Measurements from ENCODE around the gene SMIM41. TPM values are rescaled to one million over a fixed set of nuclear protein-coding genes. Genes with fewer than 3 reads are reported as not detected.

SMIM41 gene
- total RNA-seq, 1 donor from 2014 or later, result not detected

DNA sequence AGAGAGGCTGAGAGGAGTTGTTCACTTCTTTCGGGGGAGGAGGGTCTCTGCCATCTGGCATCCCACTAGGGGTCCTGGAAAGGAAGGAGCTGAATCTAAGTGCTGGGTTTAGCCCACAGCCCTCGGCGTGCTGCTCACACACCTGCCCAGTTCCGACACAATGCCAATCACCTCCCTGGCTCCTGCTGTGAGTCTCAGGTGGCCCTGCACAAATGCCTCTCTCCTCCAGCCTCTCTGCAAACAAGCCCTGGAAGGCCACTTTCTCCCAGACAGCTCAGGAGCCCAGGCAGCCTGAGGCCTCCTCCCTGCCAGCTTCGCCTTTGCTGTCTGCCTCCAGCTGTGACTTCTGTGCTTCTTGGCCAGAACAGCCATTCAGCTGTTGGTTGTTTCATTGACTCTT, 51.2 kb downstream of the SMIM41 start:
- Mint-ChIP-seq H3K4me3 (no peak overlapping the region), H3K36me3 (ENCODE audit: low read depth) (no peaks in the 10 kb centered on the region), H3K9me3 (no peaks in the 10 kb centered on the region), H3K27ac (ENCODE audit: unreplicated experiment) (no peak overlapping the region), H3K27me3 (ENCODE audit: low read depth) (peaks cover 3% of the 10 kb centered on the region), H3K4me1 (peaks cover 12% of the 10 kb centered on the region)
- TF ChIP-seq, protein P1, sequence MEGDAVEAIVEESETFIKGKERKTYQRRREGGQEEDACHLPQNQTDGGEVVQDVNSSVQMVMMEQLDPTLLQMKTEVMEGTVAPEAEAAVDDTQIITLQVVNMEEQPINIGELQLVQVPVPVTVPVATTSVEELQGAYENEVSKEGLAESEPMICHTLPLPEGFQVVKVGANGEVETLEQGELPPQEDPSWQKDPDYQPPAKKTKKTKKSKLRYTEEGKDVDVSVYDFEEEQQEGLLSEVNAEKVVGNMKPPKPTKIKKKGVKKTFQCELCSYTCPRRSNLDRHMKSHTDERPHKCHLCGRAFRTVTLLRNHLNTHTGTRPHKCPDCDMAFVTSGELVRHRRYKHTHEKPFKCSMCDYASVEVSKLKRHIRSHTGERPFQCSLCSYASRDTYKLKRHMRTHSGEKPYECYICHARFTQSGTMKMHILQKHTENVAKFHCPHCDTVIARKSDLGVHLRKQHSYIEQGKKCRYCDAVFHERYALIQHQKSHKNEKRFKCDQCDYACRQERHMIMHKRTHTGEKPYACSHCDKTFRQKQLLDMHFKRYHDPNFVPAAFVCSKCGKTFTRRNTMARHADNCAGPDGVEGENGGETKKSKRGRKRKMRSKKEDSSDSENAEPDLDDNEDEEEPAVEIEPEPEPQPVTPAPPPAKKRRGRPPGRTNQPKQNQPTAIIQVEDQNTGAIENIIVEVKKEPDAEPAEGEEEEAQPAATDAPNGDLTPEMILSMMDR (conservative IDR thresholded peaks at IDR 0.05), result no peak
- DNase-seq (ENCODE audit: low read depth, low spot score), result no peak

DNA sequence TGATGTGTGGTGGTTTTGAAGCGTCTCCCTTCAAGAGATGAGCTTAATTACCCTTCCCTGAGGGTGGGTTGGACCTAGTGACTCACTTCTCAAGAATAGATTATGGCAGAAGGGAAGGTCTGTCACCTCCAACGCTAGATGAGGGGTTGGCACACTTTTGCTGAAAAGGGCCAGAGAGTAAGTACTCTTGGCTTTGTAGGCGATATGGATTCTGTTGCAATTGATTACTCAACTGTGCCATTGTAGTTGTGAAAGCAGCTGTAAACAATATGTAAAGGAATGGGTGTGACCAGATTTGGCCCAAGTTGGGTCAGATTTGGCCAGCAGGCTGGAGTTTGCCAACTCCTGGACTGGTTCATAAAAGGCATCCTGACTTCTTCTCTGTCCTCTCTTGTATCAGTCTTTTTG, 53.3 kb downstream of the SMIM41 start:
- no peak overlapping the region for H3K27ac Mint-ChIP-seq (ENCODE audit: unreplicated experiment)
- H3K9me3 Mint-ChIP-seq, result no peaks in the 10 kb centered on the region
- peaks cover 3% of the 10 kb centered on the region for H3K27me3 Mint-ChIP-seq (ENCODE audit: low read depth)
- no peaks in the 10 kb centered on the region for H3K36me3 Mint-ChIP-seq (ENCODE audit: low read depth)
- TF ChIP-seq, protein P1 (conservative IDR thresholded peaks at IDR 0.05), result no peak
- H3K4me1 Mint-ChIP-seq, result no peaks in the 10 kb centered on the region
- no peak overlapping the region for H3K4me3 Mint-ChIP-seq
- DNase-seq (ENCODE audit: low read depth, low spot score), result no peak

DNA sequence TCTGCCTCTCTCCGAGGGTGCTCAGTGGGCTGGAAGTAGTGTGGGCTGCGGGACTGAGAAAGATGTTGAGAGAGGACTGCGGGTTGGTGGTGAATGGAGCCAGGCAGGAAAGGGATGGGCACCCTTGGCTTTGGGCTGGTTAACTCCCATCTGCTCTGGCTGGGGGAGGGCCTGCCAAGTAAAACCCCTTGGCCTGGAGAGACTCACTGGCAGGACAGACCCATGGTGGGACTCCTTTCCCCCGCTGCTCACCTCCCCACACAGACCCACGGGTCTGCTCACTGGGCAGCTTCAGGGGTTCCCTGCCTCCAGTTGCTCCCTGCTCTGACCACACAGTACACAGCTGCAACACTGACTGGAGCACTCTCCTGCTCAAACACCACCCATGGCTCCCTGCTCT, 58.2 kb downstream of the SMIM41 start:
- Mint-ChIP-seq H3K9me3 (no peaks in the 10 kb centered on the region), H3K27me3 (ENCODE audit: low read depth) (no peaks in the 10 kb centered on the region), H3K4me1 (peaks cover 27% of the 10 kb centered on the region), H3K36me3 (ENCODE audit: low read depth) (no peaks in the 10 kb centered on the region), H3K4me3 (no peak overlapping the region), H3K27ac (ENCODE audit: unreplicated experiment) (no peak overlapping the region)
- no peak for DNase-seq (ENCODE audit: low read depth, low spot score)
- TF ChIP-seq, protein P1 (conservative IDR thresholded peaks at IDR 0.05), result no peak

DNA sequence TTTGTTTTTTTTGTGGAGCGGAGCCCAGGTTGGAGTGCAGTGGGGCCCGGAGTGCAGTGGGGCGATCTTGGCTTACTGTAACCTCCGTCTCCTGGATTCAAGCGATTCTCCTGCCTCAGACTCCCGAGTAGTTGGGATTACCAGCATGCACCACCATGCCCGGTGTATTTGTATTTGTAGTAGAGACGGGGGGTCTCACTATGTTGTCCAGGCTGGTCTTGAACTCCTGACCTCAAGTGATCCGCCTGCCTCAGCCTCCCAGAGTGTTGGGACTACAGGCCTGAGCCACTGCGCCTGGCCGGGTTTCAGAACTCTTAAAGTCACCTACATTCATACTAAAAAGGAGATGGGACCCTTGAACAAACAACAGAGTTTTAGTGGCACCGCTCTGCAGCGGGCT, 59.6 kb downstream of the SMIM41 start:
- Mint-ChIP-seq H3K4me3 (no peak overlapping the region), H3K36me3 (ENCODE audit: low read depth) (no peaks in the 10 kb centered on the region), H3K27me3 (ENCODE audit: low read depth) (no peaks in the 10 kb centered on the region), H3K27ac (ENCODE audit: unreplicated experiment) (no peak overlapping the region), H3K4me1 (peaks cover 27% of the 10 kb centered on the region), H3K9me3 (no peaks in the 10 kb centered on the region)
- DNase-seq (ENCODE audit: low read depth, low spot score), result no peak
- TF ChIP-seq, protein P1 (conservative IDR thresholded peaks at IDR 0.05), result no peak

DNA sequence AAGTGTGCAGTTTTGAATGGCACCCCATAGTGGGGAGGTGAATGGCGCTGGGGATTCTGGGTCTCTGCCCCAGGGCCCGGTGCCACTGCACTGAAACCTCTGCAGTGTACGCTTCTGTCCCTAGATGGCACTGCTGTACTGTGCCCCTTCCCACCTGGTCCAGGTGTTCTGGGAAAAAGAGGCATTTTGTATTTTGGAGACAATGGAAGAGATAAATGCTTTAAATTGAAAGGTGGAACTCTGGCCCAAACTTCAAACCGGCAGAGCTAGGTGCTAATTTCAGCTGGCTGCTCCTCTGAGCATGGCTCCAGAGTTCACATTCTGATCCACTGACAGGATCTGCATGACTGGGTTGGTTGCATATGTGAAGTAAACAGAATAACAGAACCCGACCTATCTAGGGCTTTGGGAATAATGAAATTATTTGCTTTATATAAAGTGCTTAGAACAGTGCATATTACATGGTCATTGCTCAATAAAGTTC, 60.1 kb downstream of the SMIM41 start:
- DNase-seq (ENCODE audit: low read depth, low spot score), result no peak
- Mint-ChIP-seq H3K4me3 (no peak overlapping the region), H3K27me3 (ENCODE audit: low read depth) (no peaks in the 10 kb centered on the region), H3K4me1 (peaks cover 27% of the 10 kb centered on the region), H3K36me3 (ENCODE audit: low read depth) (no peaks in the 10 kb centered on the region), H3K27ac (ENCODE audit: unreplicated experiment) (no peak overlapping the region), H3K9me3 (no peaks in the 10 kb centered on the region)
- TF ChIP-seq, protein P1 (conservative IDR thresholded peaks at IDR 0.05), result peak; percentile 84

DNA sequence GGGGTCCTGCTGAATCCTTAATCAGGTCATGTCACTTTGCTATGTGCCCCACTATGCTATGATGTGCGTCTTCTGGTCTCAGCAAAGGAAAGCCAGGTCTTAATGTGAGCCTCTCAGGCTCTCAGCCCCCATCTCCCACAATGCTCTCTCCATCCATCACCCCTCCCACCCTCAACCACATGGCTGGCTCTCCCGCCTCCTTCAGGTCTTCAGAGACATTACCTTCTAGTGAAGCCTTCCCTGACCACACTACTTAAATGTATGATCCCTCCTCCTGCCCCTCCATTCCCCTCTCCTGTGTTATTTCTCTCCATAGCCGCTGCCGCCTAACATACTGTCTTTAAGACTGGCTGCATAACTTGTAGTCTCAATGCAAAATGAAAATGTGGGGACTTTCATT, 61.8 kb downstream of the SMIM41 start:
- no peak overlapping the region for H3K4me3 Mint-ChIP-seq
- DNase-seq (ENCODE audit: low read depth, low spot score), result no peak

More for the DNA sequence above, 61.8 kb downstream of the SMIM41 start:
- peak overlapping the region; percentile 13 for H3K27ac Mint-ChIP-seq (ENCODE audit: unreplicated experiment)
- peaks cover 35% of the 10 kb centered on the region for H3K4me1 Mint-ChIP-seq
- TF ChIP-seq, protein P1 (conservative IDR thresholded peaks at IDR 0.05), result no peak
- no peaks in the 10 kb centered on the region for H3K27me3 Mint-ChIP-seq (ENCODE audit: low read depth)
- H3K36me3 Mint-ChIP-seq (ENCODE audit: low read depth), result no peaks in the 10 kb centered on the region
- no peaks in the 10 kb centered on the region for H3K9me3 Mint-ChIP-seq
